CD4-positive, alpha-beta T cell treated with Interleukin-2 at 100 ng/mL for 4 hours (primary cell): Measurements from ENCODE around the gene FAM210A.

Experiments used
- DNase-seq: peaks from one replicate; pipeline ENCODE4 v3.0.0-alpha.2; 2020; ENCODE audit warnings: low spot score

Gene FAM210A

GRCh38 chr18:13621886-13622619 is 104.3 kb downstream of the FAM210A start:
- no peak for DNase-seq

DNA sequence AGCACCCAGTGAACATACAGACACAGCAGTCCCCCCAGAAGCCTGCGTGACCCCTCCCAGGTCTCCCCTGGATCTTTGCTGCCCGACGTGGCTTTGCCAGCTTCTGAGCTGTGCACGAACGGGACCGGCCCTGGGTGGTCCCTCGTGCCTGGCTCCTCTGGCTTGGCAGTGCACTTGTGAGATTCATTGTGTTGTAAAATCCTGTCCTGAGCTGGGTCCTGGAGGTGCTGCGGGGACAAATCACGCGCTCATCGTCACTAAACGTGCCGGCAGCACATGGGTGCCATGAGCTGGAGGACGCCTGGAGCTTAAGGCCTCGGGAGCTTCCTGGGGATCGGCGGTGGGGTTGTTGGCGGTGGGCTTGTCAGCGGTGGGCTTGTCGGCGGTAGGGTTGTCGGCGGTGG is 104.9 kb downstream of the FAM210A start:
- DNase-seq: no peak

DNA sequence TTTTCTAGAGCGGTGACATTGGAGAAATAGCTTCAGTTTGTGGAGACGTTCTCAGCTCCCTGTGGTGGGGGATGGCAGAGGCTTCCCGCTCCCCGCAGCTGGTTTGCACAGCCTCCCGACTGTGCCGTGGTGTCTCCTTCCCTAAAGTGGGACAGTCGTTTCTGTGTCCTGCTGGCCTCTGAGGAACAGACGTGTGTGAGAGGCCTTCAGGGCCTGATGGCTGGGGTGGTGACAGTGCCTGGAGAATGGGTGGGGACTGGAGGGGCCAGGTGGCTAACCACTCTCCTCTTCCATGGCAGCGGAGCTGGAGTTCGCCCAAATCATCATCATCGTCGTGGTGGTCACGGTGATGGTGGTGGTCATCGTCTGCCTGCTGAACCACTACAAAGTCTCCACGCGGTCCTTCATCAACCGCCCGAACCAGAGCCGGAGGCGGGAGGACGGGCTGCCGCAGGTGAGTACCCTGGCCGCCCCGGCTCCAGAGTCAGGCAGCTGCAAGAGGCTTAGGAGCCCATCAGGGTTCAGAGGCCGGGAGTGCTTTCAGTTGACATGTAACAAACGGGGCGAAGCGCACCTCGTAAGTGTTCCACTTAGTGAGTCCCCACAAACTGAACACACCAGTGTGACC is 105.4 kb downstream of the FAM210A start:
- no peak for DNase-seq

GRCh38 chr18:13620206-13620672 is 106.1 kb downstream of the FAM210A start:
- no peak for DNase-seq

- DNase-seq: no peak
Observed at GRCh38 chr18:13619505-13620205, 106.7 kb downstream of the FAM210A start.

GRCh38 chr18:13618760-13619438 is 107.5 kb downstream of the FAM210A start:
- no peak for DNase-seq

DNA sequence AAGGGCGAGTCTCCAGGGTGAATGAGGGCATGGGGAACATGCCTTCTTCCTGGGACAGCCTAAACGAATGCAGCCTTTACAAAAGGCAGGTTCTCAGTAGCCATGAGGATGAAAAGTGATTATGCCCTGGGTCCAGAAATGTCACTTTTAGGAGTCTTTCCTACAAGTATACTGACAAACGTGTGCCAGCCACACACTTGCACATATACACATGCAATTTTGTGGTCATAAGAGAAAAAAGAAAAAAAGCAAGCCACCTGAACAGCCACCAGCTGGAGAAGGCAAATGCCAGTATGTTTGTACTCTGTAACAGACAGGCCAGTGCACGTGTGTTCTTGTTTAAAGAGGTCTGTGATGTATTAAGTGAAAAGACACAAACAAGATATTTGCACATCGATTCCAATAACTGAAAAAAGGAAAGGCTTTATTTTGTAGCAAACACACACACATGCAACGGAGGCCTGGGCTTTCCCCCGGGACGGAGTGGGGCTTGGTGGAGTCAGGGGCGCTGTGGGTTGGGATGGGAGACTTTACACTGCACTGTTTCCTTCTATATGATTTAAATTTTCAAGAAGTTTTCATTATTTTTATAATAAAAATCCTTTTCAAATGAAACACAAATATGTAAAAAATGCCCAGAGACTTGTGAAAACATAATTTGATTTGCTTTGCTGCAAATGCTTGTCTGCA is 108.4 kb downstream of the FAM210A start:
- DNase-seq: no peak

GRCh38 chr18:13616525-13617035 is 109.8 kb downstream of the FAM210A start:
- DNase-seq: no peak

DNA sequence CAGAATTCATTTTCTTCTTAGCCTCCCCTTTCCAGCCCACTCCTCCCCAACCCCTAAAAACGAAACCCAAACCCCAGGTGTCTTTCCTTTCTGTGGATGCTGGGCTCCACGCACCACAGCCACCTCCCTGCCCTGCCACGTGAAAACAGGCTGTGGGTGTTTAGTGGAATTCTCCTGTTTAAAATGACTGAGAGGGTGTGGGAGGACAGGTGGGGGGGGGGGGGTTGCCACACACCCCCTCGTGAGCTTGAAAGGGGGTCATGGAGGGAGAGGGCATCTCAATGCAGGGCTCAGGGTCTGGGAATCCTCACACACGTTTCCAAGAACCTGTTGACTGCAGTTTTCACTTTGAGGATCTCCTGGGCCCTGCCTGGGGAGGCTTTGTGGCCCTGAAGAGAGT is 110.3 kb downstream of the FAM210A start:
- DNase-seq: no peak

GRCh38 chr18:13615432-13615861 is 110.9 kb downstream of the FAM210A start:
- peak; percentile 36 for DNase-seq

- DNase-seq: peak; percentile 52
Observed at GRCh38 chr18:13614641-13615288, 111.6 kb downstream of the FAM210A start.

GRCh38 chr18:13613591-13614501 is 112.5 kb downstream of the FAM210A start:
- no peak for DNase-seq
